HG02759 (cell line): ENCODE results near the gene DNAJC11.

Experiments
- ATAC-seq: cut with Tn5 transposase; IDR thresholded peaks from one replicate; pipeline ENCODE4 v1.9.1; 2021; ENCODE audit warnings: mild to moderate bottlenecking, moderate library complexity; ENCODE audit not compliant: unreplicated experiment

Gene DNAJC11

GRCh38 chr1:6627841-6628545, 73.6 kb downstream of the DNAJC11 start:
- ATAC-seq, result no peak

- no peak for ATAC-seq
Measured at GRCh38 chr1:6627031-6627430, 74.6 kb downstream of the DNAJC11 start.

- no peak for ATAC-seq
Measured at GRCh38 chr1:6625584-6626149, 75.9 kb downstream of the DNAJC11 start.

GRCh38 chr1:6624710-6625583, 76.7 kb downstream of the DNAJC11 start, which contains the start of gene THAP3:
Gene THAP3, plus strand, starts transcription at chr1:6624868. Its CDS starts 351 bp downstream, at chr1:6625219.
- ATAC-seq, result peak; percentile 86

- ATAC-seq, result no peak
Measured at GRCh38 chr1:6623269-6623965, 78.2 kb downstream of the DNAJC11 start.

- ATAC-seq, result no peak
Measured at GRCh38 chr1:6622396-6623152, 79.0 kb downstream of the DNAJC11 start.

GRCh38 chr1:6621429-6622391, 79.9 kb downstream of the DNAJC11 start:
- ATAC-seq, result no peak

- ATAC-seq, result no peak
Measured at GRCh38 chr1:6619045-6619444, 82.6 kb downstream of the DNAJC11 start.

- no peak for ATAC-seq
Measured at GRCh38 chr1:6614929-6615785, 86.5 kb downstream of the DNAJC11 start.

- peak; percentile 19 for ATAC-seq
Measured at GRCh38 chr1:6614019-6614928, 87.3 kb downstream of the DNAJC11 start.

- ATAC-seq, result peak; percentile 88
Measured at GRCh38 chr1:6613361-6614018, 88.1 kb downstream of the DNAJC11 start, which contains the start of gene PHF13. Gene PHF13, plus strand, starts transcription at chr1:6613731. Its CDS starts 336 bp downstream, at chr1:6614067.

GRCh38 chr1:6612641-6613360, 88.8 kb downstream of the DNAJC11 start:
- peak; percentile 29 for ATAC-seq

- ATAC-seq, result no peak
Measured at GRCh38 chr1:6603915-6604558, 97.6 kb downstream of the DNAJC11 start.

GRCh38 chr1:6603238-6603914, 98.2 kb downstream of the DNAJC11 start:
- peak; percentile 18 for ATAC-seq
